ENCODE data around the gene CDH4.
"Not testable (repeated sequence)": the region's sequence is repeated elsewhere in the genome, so short reads cannot be mapped to it uniquely, and the experiment has no call there.

Gene CDH4

GRCh38 chr20:61253640-61254511, 1.8 kb downstream of the CDH4 start:
- ATAC-seq, result no peak

- no peak for ATAC-seq
Measured at GRCh38 chr20:61254881-61255626, 3.0 kb downstream of the CDH4 start.

DNA sequence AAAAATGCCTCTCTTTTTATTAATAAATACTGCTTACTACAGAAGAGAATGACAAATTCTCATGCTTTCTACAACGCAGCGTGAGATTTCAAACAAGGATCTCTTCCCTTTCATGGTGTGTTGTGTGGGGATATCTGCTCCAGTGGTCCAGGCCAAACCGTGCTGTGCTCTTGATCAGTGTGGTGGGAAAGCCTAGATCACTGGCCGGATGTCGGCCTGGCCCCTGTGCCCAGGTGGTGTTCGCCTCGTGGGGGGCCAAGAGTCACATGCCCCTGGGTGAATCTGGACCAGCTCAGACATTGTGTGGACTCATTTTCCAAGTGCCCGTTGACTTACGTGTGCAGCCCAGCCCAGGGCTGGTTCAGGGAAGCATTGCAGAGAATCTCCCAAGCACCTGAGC, 4.3 kb downstream of the CDH4 start:
- ATAC-seq, result no peak

DNA sequence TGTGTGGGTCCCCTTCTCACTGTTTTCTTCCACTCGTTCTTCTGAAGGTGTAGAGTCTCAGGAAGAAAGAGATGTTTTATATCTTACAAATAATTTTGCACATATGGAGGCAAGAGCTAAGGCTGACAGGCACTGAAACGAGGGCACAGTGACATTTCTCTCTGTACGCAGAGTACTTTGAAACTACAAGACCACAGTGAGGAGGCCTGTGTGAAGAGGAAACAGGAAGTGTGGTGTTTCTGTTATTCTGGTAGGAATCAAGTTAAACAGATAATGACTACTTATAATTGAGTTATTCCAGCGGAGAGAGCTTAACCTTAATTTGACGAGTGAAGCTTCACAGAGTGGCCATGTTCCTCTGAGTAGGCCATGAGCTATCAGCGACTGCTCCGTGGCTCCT, 4.8 kb downstream of the CDH4 start:
- ATAC-seq, result no peak

- no peak for ATAC-seq
Measured at GRCh38 chr20:61257611-61258010, 5.5 kb downstream of the CDH4 start.

- ATAC-seq, result no peak
Measured at GRCh38 chr20:61259741-61260140, 7.7 kb downstream of the CDH4 start.

GRCh38 chr20:61260905-61261304, 8.8 kb downstream of the CDH4 start:
- no peak for ATAC-seq

DNA sequence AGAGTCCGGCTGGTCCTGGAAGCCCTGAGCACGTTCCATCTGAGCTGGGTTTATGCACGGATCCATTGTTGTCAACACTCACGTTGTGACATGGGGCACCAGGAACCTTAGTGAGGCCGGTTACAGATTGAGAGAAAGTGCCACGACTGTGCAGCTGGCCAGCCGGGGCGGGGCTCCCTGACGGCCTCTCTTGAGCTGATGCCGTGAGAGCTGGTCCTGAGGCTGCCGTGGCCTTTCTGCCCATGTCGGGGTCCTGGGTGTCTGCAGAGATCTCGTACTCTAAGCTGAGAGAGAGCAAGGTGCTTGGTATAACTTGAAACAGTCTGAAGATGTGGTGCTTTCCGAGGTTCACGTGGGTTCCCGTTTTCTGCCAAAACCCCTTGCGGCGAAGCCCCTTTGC, 10.0 kb downstream of the CDH4 start:
- no peak for ATAC-seq

- no peak for ATAC-seq
Measured at GRCh38 chr20:61262514-61262913, 10.5 kb downstream of the CDH4 start.

GRCh38 chr20:61263084-61263695, 11.1 kb downstream of the CDH4 start:
- ATAC-seq, result no peak

DNA sequence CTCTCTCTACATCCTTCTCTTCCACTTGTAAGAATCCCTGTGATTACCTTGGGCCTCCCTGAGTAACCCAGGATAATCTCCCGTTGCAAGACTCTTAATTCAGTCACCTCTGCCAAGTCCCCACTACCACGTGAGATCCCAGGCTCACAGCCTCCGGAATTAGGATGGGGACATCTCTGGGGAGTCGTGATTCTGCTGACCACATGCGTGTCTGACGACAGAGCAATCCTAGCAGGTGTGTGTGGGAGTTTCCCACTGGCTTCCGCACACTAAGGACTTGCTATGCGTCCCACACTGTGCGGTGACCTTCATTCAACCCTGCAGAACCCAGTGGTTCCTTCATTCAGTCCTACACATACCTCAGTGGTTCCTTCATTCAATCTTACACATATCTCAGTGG, 11.9 kb downstream of the CDH4 start:
- no peak for ATAC-seq

- ATAC-seq, result no peak
Measured at GRCh38 chr20:61267241-61267640, 15.2 kb downstream of the CDH4 start.

GRCh38 chr20:61268024-61268423, 16.0 kb downstream of the CDH4 start:
- ATAC-seq, result no peak

DNA sequence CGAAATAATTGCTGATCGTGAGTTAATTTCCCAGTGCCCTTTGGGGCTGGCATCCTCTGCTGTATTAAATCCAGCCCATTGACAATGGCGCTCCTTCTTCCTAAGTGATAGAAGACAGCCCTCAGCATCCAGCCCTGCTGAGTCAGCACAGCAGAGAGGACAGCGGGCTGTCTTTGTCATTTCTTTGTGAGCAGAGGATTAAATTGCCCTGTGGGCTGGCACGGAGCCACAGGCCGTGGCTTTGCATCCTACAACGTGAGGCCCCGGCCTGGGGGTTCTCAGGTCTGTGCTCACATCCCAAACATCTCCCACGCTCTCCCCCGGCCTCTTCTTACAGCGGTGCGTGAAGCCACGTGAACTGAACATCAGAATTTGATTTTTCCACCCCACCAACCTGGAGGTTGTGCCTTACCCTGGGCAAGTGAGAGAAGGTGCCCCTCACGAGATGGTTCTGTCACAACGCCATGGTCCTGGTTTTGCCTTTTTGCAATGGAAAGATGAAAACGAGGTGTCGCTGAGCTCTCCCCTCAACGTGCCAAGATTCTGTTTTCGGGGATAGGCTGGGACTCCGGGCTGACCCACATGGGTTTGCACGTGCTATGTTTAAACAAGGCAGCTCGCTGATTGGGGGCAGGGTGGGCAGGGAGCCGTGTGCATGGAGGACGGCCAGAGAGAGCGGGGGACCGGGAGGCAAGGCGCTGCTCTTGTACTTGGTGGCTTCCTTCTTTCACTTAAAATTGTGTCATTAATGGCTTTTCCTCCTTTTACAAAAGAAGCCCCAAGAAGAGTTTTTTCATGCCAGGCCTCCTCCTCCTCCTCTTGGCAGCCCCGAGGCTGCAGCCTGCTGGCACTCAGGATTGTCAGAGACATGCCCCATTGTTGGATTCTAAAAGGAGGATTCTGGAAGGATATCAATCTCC, 19.5 kb downstream of the CDH4 start:
- ATAC-seq, result no peak

DNA sequence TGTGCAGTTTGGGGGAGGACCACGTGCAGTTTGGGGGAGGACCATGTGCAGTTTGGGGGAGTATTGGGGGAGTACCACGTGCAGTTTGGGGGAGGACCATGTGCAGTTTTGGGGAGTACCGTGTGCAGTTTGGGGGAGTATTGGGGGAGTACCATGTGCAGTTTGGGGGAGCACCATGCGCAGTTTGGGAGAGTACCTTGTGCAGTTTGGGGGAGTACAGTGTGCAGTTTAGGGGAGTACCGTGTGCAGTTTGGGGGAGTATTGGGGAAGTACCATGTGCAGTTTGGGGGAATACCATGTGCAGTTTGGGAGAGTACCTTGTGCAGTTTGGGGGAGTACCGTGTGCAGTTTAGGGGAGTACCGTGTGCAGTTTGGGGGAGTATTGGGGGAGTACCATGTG, 21.0 kb downstream of the CDH4 start:
- ATAC-seq, result not testable (repeated sequence)

DNA sequence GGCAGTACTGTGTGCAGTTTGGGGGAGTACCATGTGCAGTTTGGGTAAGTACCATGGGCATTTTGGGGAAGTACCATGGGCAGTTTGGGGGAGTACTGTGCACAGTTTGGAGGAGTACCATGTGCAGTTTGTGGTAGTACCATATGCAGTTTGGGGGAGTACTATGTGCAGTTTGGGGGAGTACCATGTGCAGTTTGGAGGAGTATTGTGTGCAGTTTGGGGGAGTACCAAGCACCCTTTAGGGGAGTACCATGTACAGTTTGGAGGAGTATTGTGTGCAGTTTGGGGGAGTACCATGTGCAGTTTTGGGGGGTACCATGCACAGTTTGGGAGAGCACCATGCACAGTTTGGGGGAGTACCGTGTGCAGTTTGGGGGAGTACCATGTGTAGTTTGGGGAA, 21.6 kb downstream of the CDH4 start:
- ATAC-seq, result not testable (repeated sequence)

- ATAC-seq, result no peak
Measured at GRCh38 chr20:61274326-61274725, 22.3 kb downstream of the CDH4 start.

DNA sequence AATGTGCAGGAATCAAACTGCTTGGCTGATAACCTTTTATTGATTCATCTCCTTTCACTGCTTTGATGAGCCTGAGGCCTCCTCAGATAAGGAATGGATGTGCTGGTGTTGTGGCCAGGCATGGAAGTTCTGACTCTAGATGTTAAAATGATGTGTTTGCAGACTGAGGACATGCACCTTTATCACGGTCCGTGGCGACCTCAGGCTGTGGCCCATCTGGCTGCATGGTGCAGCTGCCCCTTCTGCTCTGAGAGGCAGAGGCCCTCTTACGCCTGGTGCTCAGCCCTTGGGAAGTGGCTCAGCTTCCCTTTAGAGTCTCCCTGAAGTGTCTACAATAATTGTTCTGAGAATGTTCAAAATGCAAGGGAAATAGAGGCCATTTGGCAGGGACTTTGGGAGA, 26.2 kb downstream of the CDH4 start:
- no peak for ATAC-seq

GRCh38 chr20:61279621-61280150, 27.6 kb downstream of the CDH4 start:
- no peak for ATAC-seq

DNA sequence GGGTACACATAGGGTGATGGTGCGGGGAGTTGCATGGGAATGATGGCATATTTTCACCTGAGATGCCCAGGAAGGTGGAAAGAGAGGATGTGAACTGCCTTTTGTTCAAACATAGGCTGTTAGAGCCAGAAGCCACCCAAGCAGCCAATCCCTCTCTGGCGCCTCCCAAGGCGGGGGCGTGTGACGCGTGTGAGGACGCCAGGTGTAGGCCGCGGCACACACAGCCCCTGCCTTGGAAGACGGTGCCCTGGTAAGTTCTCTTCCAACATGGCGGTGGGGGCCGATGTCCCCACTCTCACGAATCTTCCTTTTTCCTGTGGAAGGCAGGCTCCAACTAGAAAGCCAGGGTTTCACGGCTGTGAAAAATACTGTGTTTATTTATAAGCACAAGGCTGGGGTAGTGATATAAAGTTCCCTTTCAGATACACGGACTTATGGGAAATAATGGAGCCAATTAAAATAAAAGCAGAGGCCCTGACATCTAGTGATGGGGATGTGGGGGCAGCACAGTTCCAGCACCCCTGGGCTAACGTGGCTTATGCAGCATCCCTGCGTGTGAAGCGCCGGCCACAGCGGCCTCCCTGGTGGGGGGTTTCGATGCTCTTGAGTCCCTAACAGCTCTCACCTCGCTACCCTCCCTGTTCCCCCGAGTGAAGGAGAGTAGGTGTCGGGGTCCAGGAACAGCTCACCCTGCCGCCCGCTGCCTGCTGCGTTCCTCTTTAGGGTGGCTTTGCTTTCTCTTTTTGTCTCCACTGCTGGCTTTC, 28.3 kb downstream of the CDH4 start:
- no peak for ATAC-seq

- ATAC-seq, result no peak
Measured at GRCh38 chr20:61281286-61281795, 29.3 kb downstream of the CDH4 start.
